IPS-18a (cell line): ENCODE measurements around the gene RHOV.

ENCODE experiments used
- H3K27ac ChIP-seq: one replicate; pipeline ENCODE4 v1.5.1; 2013; ENCODE audit warnings: low read length
- H3K27me3 ChIP-seq: one replicate; pipeline ENCODE4 v1.6.1; 2013; ENCODE audit warnings: mild to moderate bottlenecking, low read length; ENCODE audit not compliant: control insufficient read depth, insufficient read depth
- H3K36me3 ChIP-seq: one replicate; pipeline ENCODE4 v1.6.1; 2013; ENCODE audit warnings: low read depth, low read length; ENCODE audit not compliant: control insufficient read depth
- H3K4me1 ChIP-seq: one replicate; pipeline ENCODE4 v1.6.1; 2013; ENCODE audit warnings: low read depth, low read length; ENCODE audit not compliant: control insufficient read depth
- H3K4me3 ChIP-seq: one replicate; pipeline ENCODE4 v1.5.1; 2013; ENCODE audit warnings: low read length
- H3K9ac ChIP-seq: one replicate; pipeline ENCODE4 v1.6.1; 2013; ENCODE audit warnings: mild to moderate bottlenecking, low read length, moderate library complexity
- H3K9me3 ChIP-seq: one replicate; pipeline ENCODE4 v1.6.1; 2013; ENCODE audit warnings: low read depth, low read length; ENCODE audit not compliant: control insufficient read depth

The RHOV gene

GRCh38 chr15:40846841-40847222 lies 27.2 kb downstream of the RHOV start:
- H3K27me3 ChIP-seq = peaks cover 32% of the 10 kb centered on the region
- H3K27ac ChIP-seq = no peak overlapping the region
- H3K9ac ChIP-seq = no peak overlapping the region
- H3K9me3 ChIP-seq = no peaks in the 10 kb centered on the region
- peaks cover 5% of the 10 kb centered on the region for H3K36me3 ChIP-seq
- peaks cover 10% of the 10 kb centered on the region for H3K4me1 ChIP-seq
- H3K4me3 ChIP-seq = no peak overlapping the region

- no peak overlapping the region for H3K9ac ChIP-seq
These were observed 28.3 kb downstream of the RHOV start for GRCh38 chr15:40845511-40846284.

GRCh38 chr15:40845036-40845435 lies 29.0 kb downstream of the RHOV start:
- peak overlapping the region; percentile 74 for H3K9ac ChIP-seq
- peak overlapping the region; percentile 76 for H3K4me3 ChIP-seq
- H3K27ac ChIP-seq = no peak overlapping the region

More at GRCh38 chr15:40845511-40846284, 28.3 kb downstream of the RHOV start:
- Histone ChIP-seq H3K4me1 (peaks cover 10% of the 10 kb centered on the region), H3K27me3 (peaks cover 34% of the 10 kb centered on the region), H3K27ac (no peak overlapping the region), H3K9me3 (no peaks in the 10 kb centered on the region), H3K4me3 (peak overlapping the region; percentile 76), H3K36me3 (peaks cover 5% of the 10 kb centered on the region)

GRCh38 chr15:40844696-40845030 lies 29.4 kb downstream of the RHOV start:
- Histone ChIP-seq H3K9me3 (no peaks in the 10 kb centered on the region), H3K27ac (no peak overlapping the region), H3K9ac (peak overlapping the region; percentile 74), H3K27me3 (peaks cover 34% of the 10 kb centered on the region), H3K4me1 (peaks cover 10% of the 10 kb centered on the region), H3K4me3 (peak overlapping the region; percentile 76), H3K36me3 (no peaks in the 10 kb centered on the region)

More at GRCh38 chr15:40845036-40845435, 29.0 kb downstream of the RHOV start:
- Histone ChIP-seq H3K27me3 (peaks cover 34% of the 10 kb centered on the region), H3K36me3 (no peaks in the 10 kb centered on the region), H3K9me3 (no peaks in the 10 kb centered on the region), H3K4me1 (peaks cover 10% of the 10 kb centered on the region)

- no peak within 1 kb of the TSS for H3K27ac ChIP-seq
- H3K9me3 ChIP-seq = no peaks in the 10 kb centered on the region
- peaks cover 34% of the 10 kb centered on the region for H3K27me3 ChIP-seq
- H3K9ac ChIP-seq = peak within 1 kb of the TSS; percentile 74
- H3K4me3 ChIP-seq = peak within 1 kb of the TSS; percentile 76
- H3K36me3 ChIP-seq = no peaks in the 10 kb centered on the region
- peaks cover 10% of the 10 kb centered on the region for H3K4me1 ChIP-seq
These were observed 29.9 kb downstream of the RHOV start, which contains the start of gene SPINT1 for GRCh38 chr15:40843885-40844695. Gene SPINT1, plus strand, starts transcription at chr15:40844048. Its CDS starts 507 bp downstream, at chr15:40844555.

GRCh38 chr15:40843261-40843884 lies 30.7 kb downstream of the RHOV start:
- Histone ChIP-seq H3K9ac (peak overlapping the region; percentile 74), H3K27ac (no peak overlapping the region), H3K4me3 (peak overlapping the region; percentile 76), H3K4me1 (peaks cover 10% of the 10 kb centered on the region), H3K9me3 (no peaks in the 10 kb centered on the region), H3K36me3 (no peaks in the 10 kb centered on the region), H3K27me3 (peaks cover 34% of the 10 kb centered on the region)

- H3K9me3 ChIP-seq = no peaks in the 10 kb centered on the region
- H3K36me3 ChIP-seq = no peaks in the 10 kb centered on the region
- no peak overlapping the region for H3K27ac ChIP-seq
- H3K27me3 ChIP-seq = peaks cover 34% of the 10 kb centered on the region
- no peak overlapping the region for H3K4me3 ChIP-seq
- no peak overlapping the region for H3K9ac ChIP-seq
- H3K4me1 ChIP-seq = peaks cover 10% of the 10 kb centered on the region
These were observed 32.3 kb downstream of the RHOV start for GRCh38 chr15:40841741-40842140.

- Histone ChIP-seq H3K27me3 (peaks cover 18% of the 10 kb centered on the region), H3K4me3 (no peak overlapping the region), H3K36me3 (no peaks in the 10 kb centered on the region), H3K27ac (no peak overlapping the region), H3K4me1 (no peaks in the 10 kb centered on the region), H3K9ac (no peak overlapping the region), H3K9me3 (no peaks in the 10 kb centered on the region)
These were observed 35.3 kb downstream of the RHOV start for GRCh38 chr15:40838756-40839155.

GRCh38 chr15:40836020-40836419 lies 38.0 kb downstream of the RHOV start:
- Histone ChIP-seq H3K9me3 (no peaks in the 10 kb centered on the region), H3K27me3 (no peaks in the 10 kb centered on the region), H3K4me3 (no peak overlapping the region), H3K36me3 (no peaks in the 10 kb centered on the region), H3K4me1 (no peaks in the 10 kb centered on the region), H3K9ac (no peak overlapping the region), H3K27ac (no peak overlapping the region)

- H3K4me3 ChIP-seq = no peak overlapping the region
These were observed 41.1 kb downstream of the RHOV start for GRCh38 chr15:40832903-40833302.

GRCh38 chr15:40831861-40832260 lies 42.2 kb downstream of the RHOV start:
- no peak overlapping the region for H3K9ac ChIP-seq

More at GRCh38 chr15:40832903-40833302, 41.1 kb downstream of the RHOV start:
- Histone ChIP-seq H3K9ac (no peak overlapping the region), H3K36me3 (no peaks in the 10 kb centered on the region), H3K27ac (no peak overlapping the region), H3K27me3 (no peaks in the 10 kb centered on the region), H3K9me3 (no peaks in the 10 kb centered on the region), H3K4me1 (no peaks in the 10 kb centered on the region)

More at GRCh38 chr15:40831861-40832260, 42.2 kb downstream of the RHOV start:
- Histone ChIP-seq H3K9me3 (no peaks in the 10 kb centered on the region), H3K4me1 (no peaks in the 10 kb centered on the region), H3K36me3 (no peaks in the 10 kb centered on the region), H3K27me3 (no peaks in the 10 kb centered on the region), H3K4me3 (no peak overlapping the region), H3K27ac (no peak overlapping the region)
